Cardiac fibroblast (primary cell): ENCODE measurements around the gene TNRC18.

Experiments
- DNase-seq, 2 donors: peaks; one replicate each; pipeline versions ENCODE4 v3.0.0 to v3.0.0-alpha.2; 2010; ENCODE audit warnings: low read depth in 2 of 2
- H3K4me3 ChIP-seq, 2 donors: replicated peaks in 1 of 2; 1 replicate in 1 of 2; 2 replicates in 1 of 2; pipeline ENCODE4 v1.5.1; 2011; ENCODE audit warnings: low read depth in 2 of 2, low read length in 2 of 2, mild to moderate bottlenecking in 2 of 2, moderate library complexity in 1 of 2
- TF ChIP-seq, protein P1 (sequence below): IDR thresholded peaks from one replicate; pipeline ENCODE4 v1.5.1; 2011; ENCODE audit warnings: low read depth, mild to moderate bottlenecking, low read length, inconsistent platforms

The TNRC18 gene

GRCh38 chr7:5441840-5442503, 18.3 kb upstream of the TNRC18 start:
- TF ChIP-seq, protein P1, sequence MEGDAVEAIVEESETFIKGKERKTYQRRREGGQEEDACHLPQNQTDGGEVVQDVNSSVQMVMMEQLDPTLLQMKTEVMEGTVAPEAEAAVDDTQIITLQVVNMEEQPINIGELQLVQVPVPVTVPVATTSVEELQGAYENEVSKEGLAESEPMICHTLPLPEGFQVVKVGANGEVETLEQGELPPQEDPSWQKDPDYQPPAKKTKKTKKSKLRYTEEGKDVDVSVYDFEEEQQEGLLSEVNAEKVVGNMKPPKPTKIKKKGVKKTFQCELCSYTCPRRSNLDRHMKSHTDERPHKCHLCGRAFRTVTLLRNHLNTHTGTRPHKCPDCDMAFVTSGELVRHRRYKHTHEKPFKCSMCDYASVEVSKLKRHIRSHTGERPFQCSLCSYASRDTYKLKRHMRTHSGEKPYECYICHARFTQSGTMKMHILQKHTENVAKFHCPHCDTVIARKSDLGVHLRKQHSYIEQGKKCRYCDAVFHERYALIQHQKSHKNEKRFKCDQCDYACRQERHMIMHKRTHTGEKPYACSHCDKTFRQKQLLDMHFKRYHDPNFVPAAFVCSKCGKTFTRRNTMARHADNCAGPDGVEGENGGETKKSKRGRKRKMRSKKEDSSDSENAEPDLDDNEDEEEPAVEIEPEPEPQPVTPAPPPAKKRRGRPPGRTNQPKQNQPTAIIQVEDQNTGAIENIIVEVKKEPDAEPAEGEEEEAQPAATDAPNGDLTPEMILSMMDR: no peak
- H3K4me3 ChIP-seq: no peak overlapping the region
- DNase-seq: no peak

- DNase-seq: no peak
- TF ChIP-seq, protein P1: no peak
These were observed 16.2 kb upstream of the TNRC18 start for GRCh38 chr7:5439572-5440496.

DNA sequence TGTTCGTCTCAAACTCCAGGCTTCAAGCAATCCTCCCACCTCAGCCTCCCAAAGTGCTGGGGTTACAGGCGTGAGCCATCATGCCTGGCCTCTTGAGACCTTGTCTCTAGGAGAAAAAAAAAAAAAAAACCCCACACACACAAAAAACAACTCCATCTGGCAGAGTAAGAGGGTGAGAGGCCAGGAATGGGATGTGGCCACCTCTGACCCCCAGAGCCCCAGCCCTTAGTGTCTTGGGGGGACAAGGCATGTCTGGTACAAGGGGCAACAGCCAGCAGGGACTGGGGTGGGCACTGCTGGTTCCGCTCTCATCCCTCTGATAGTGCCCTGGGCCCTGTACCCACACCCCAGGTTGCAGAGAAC, 15.6 kb upstream of the TNRC18 start:
- no peak for DNase-seq
- no peak overlapping the region for H3K4me3 ChIP-seq
- TF ChIP-seq, protein P1: no peak

More at GRCh38 chr7:5439572-5440496, 16.2 kb upstream of the TNRC18 start:
- H3K4me3 ChIP-seq: no peak overlapping the region

- no peak for DNase-seq
- TF ChIP-seq, protein P1: no peak
- H3K4me3 ChIP-seq: no peak overlapping the region
These were observed 14.4 kb upstream of the TNRC18 start for GRCh38 chr7:5437987-5438386.

- no peak for DNase-seq
- H3K4me3 ChIP-seq: no peak overlapping the region
These were observed 13.8 kb upstream of the TNRC18 start for GRCh38 chr7:5437348-5437892.

DNA sequence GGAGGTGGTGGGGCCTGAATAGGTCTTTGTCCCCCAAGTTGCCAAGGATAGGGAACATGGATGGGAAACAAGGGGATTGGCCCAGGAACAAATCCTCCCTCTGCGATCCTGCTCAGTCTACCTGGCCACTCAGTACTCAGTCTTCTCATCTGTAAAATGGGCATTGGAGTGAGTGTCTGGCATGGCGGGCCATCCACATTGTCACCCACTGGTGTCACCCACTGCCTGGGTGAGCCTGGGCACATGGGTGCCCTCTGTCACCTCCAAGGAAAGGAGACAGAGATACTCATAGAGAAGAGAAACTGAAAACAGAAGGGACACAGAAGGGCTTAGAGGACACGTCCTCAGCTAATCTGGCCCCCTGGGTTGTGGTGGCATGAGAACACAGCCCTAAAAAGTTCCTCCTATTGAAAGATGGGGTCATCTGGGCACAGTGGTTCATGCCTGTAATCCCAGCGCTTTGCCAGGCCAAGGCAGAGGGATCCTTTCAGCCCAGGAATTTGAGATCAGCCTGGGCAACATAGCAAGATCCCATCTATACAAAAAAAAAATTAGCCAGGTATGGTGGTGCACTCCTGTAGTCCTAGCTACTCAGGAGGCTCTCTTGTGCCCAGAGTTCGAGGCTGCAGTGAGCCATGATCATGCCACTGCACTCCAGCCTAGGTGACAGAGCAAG, 12.5 kb upstream of the TNRC18 start:
- no peak for DNase-seq
- H3K4me3 ChIP-seq: no peak overlapping the region
- TF ChIP-seq, protein P1: no peak

More at GRCh38 chr7:5437348-5437892, 13.8 kb upstream of the TNRC18 start:
- TF ChIP-seq, protein P1: no peak
